ENCODE data around the gene TMEM50B. TPM values are rescaled to one million over a fixed set of nuclear protein-coding genes. Genes with fewer than 3 reads are reported as not detected.

TMEM50B gene
- total RNA-seq, 1 experiment from 2014 or later, result 20.7 TPM

DNA sequence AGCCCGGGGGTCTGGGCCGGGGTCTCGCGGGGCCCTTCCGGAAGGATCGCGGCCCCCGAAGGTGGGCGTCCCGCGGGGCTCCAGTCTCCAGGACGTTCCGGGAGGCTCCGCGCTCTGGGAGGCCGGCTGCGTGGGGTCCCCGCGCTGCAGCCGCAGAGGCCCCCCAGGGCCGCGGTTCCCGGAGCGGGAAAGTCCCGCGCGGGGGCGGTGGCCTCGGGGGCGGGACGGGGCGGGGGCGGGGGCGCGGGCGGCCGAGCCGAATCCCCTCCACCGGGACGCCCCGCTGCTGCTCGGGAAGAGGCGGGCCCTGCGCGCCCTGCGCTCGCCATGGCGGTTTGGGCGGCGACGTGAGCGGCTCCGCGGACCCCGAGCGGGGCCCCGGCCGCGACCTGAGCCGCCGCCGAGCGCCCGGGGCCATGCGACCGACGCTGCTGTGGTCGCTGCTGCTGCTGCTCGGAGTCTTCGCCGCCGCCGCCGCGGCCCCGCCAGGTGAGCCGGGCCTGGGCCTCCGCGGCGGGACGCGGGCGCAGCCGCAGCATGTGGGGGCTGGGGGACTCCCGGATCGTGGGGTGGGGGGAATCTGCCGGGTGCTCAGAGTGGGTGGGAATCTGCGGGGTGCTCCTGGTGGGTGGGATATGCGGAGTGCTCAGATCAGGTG, 76.5 kb downstream of the TMEM50B start, which contains the start of gene IFNGR2:
TSS of gene IFNGR2 (plus strand) at position 286 of the 658 bp plus-strand sequence. CDS start at position 417, 131 bp downstream.
- Mint-ChIP-seq H3K4me1 (ENCODE audit: insufficient read depth, unreplicated experiment) (peaks cover 26% of the 10 kb centered on the region), H3K27me3 (ENCODE audit: insufficient read depth, unreplicated experiment) (no peaks in the 10 kb centered on the region), H3K4me3 (ENCODE audit: unreplicated experiment) (peak within 1 kb of the TSS; percentile 92), H3K36me3 (ENCODE audit: insufficient read depth, unreplicated experiment) (peaks cover 30% of the 10 kb centered on the region), H3K27ac (ENCODE audit: low read depth, unreplicated experiment) (peak within 1 kb of the TSS; percentile 96), H3K9me3 (ENCODE audit: unreplicated experiment) (no peaks in the 10 kb centered on the region)
- intact Hi-C loops (cut with micrococcal nuclease), result no loop called here
- TF ChIP-seq, protein P1, sequence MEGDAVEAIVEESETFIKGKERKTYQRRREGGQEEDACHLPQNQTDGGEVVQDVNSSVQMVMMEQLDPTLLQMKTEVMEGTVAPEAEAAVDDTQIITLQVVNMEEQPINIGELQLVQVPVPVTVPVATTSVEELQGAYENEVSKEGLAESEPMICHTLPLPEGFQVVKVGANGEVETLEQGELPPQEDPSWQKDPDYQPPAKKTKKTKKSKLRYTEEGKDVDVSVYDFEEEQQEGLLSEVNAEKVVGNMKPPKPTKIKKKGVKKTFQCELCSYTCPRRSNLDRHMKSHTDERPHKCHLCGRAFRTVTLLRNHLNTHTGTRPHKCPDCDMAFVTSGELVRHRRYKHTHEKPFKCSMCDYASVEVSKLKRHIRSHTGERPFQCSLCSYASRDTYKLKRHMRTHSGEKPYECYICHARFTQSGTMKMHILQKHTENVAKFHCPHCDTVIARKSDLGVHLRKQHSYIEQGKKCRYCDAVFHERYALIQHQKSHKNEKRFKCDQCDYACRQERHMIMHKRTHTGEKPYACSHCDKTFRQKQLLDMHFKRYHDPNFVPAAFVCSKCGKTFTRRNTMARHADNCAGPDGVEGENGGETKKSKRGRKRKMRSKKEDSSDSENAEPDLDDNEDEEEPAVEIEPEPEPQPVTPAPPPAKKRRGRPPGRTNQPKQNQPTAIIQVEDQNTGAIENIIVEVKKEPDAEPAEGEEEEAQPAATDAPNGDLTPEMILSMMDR (IDR thresholded peaks at IDR 0.05; ENCODE audit: unreplicated experiment), result no peak
- ChIA-PET CTCF (interaction anchor here (2.0 kb wide), 1 partner anchor 26 kb away, joined by 10 read pairs; no protein-coding TSS in a partner anchor), POLR2A (interaction anchor here (0.8 to 15.1 kb wide), 16 partner anchors 9 to 137 kb away, joined by 3 to 236 read pairs (median 6); partner anchors contain the start of genes IFNAR1 and TMEM50B)
- no TSS peak for BruUV-seq (replicated peaks)
- peak; percentile 53 for DNase-seq (ENCODE audit: unreplicated experiment)

GRCh38 chr21:33402001-33402979, 77.5 kb downstream of the TMEM50B start:
- H3K9me3 Mint-ChIP-seq (ENCODE audit: unreplicated experiment), result no peaks in the 10 kb centered on the region
- peak; percentile 90 for DNase-seq (ENCODE audit: unreplicated experiment)
- TF ChIP-seq, protein P1 (IDR thresholded peaks at IDR 0.05; ENCODE audit: unreplicated experiment), result no peak
- intact Hi-C loops (cut with micrococcal nuclease), result loop anchor here (1.0 kb wide), 1 partner anchor 19 kb away; no protein-coding TSS in a partner anchor
- BruUV-seq (replicated peaks), result no TSS peak
- H3K4me1 Mint-ChIP-seq (ENCODE audit: insufficient read depth, unreplicated experiment), result peaks cover 26% of the 10 kb centered on the region
- peak overlapping the region; percentile 66 for H3K4me3 Mint-ChIP-seq (ENCODE audit: unreplicated experiment)
- POLR2A ChIA-PET, result interaction anchor here (0.6 to 15.1 kb wide), 19 partner anchors 8 to 675 kb away, joined by 3 to 236 read pairs (median 6); partner anchors contain the start of genes IFNAR1, PAXBP1, SON and TMEM50B
- H3K27me3 Mint-ChIP-seq (ENCODE audit: insufficient read depth, unreplicated experiment), result no peaks in the 10 kb centered on the region
- H3K27ac Mint-ChIP-seq (ENCODE audit: low read depth, unreplicated experiment), result peak overlapping the region; percentile 63
- CTCF ChIA-PET, result interaction anchor here (0.6 to 0.7 kb wide), 2 partner anchors 21 to 34 kb away, joined by 3 read pairs; no protein-coding TSS in a partner anchor
- H3K36me3 Mint-ChIP-seq (ENCODE audit: insufficient read depth, unreplicated experiment), result peaks cover 29% of the 10 kb centered on the region

DNA sequence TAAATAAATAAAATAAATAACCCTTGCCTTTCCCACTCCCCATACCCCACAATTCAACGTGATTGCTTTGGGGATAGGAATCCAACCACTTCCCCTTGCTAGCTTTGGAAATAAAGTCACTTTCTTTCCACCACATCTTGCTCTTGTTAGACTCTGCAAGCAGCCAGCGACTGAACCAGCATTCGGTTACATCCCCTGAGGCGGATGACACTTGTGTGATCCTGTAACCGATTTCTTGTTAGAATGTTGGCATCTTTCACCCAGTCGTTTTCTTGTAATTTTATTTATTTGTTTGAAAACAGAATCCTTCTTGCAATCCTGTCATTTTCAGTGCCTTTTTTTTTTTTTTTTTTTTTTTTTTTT, 78.2 kb downstream of the TMEM50B start:
- intact Hi-C loops (cut with micrococcal nuclease), result no loop called here
- H3K9me3 Mint-ChIP-seq (ENCODE audit: unreplicated experiment), result no peaks in the 10 kb centered on the region
- H3K4me1 Mint-ChIP-seq (ENCODE audit: insufficient read depth, unreplicated experiment), result peaks cover 26% of the 10 kb centered on the region
- peaks cover 28% of the 10 kb centered on the region for H3K36me3 Mint-ChIP-seq (ENCODE audit: insufficient read depth, unreplicated experiment)
- ChIA-PET POLR2A (interaction anchor here (0.6 to 15.1 kb wide), 17 partner anchors 9 to 630 kb away, joined by 3 to 236 read pairs (median 4); partner anchors contain the start of genes IFNAR1, PAXBP1, SON and TMEM50B), CTCF (interaction anchor here (0.6 to 0.7 kb wide), 2 partner anchors 35 kb away, joined by 3 read pairs; no protein-coding TSS in a partner anchor)
- peak overlapping the region; percentile 63 for H3K27ac Mint-ChIP-seq (ENCODE audit: low read depth, unreplicated experiment)
- peak; percentile 87 for DNase-seq (ENCODE audit: unreplicated experiment)
- TF ChIP-seq, protein P1 (IDR thresholded peaks at IDR 0.05; ENCODE audit: unreplicated experiment), result no peak
- no TSS peak for BruUV-seq (replicated peaks)
- no peaks in the 10 kb centered on the region for H3K27me3 Mint-ChIP-seq (ENCODE audit: insufficient read depth, unreplicated experiment)
- peak overlapping the region; percentile 66 for H3K4me3 Mint-ChIP-seq (ENCODE audit: unreplicated experiment)

Other genes starting within 250 kb of the TMEM50B start
- gene IL10RB, start 213.6 kb downstream of the TMEM50B start, total RNA-seq (2022), result 23.2 and 26.3 TPM in 2 replicates
- 30.0 and 35.5 TPM in 2 replicates for gene IFNAR1, start 155.0 kb downstream of the TMEM50B start, total RNA-seq (2022)
- 77.0 and 87.7 TPM in 2 replicates for gene IFNGR2, start 76.6 kb downstream of the TMEM50B start, total RNA-seq (2022)
- gene DNAJC28, start 11.7 kb upstream of the TMEM50B start, total RNA-seq (2022), result 0.28 and 0.39 TPM in 2 replicates
- 166 and 240 TPM in 2 replicates for gene GART, start 62.1 kb upstream of the TMEM50B start, total RNA-seq (2022)
- gene SON, start 63.1 kb upstream of the TMEM50B start, total RNA-seq (2022), result 289 and 303 TPM in 2 replicates
- 9.3 and 10.0 TPM in 2 replicates for gene DONSON, start 108.7 kb upstream of the TMEM50B start, total RNA-seq (2022)
- 35.2 and 40.0 TPM in 2 replicates for gene CRYZL1, start 161.8 kb upstream of the TMEM50B start, total RNA-seq (2022)
- gene ITSN1, start 162.5 kb upstream of the TMEM50B start, total RNA-seq (2022), result 41.1 and 42.6 TPM in 2 replicates